SIG-M5 treated with dmso at 0.1 percent for 504 hours (cell line): ENCODE data around the gene TNFRSF8.

Source experiments
- DNase-seq: peaks from one replicate; lab custom pipeline; 2025; ENCODE audit not compliant: unreplicated experiment; lab: John Stamatoyannopoulos, UW

Gene TNFRSF8

GRCh38 chr1:12185918-12186678 lies 123.0 kb downstream of the TNFRSF8 start:
- DNase-seq = no peak

GRCh38 chr1:12186679-12186985 lies 123.5 kb downstream of the TNFRSF8 start:
- DNase-seq = no peak

- no peak for DNase-seq
Observed at GRCh38 chr1:12188115-12188514, 125.0 kb downstream of the TNFRSF8 start.

- DNase-seq = no peak
Observed at GRCh38 chr1:12188657-12189327, 125.7 kb downstream of the TNFRSF8 start.

- no peak for DNase-seq
Observed at GRCh38 chr1:12189328-12189682, 126.2 kb downstream of the TNFRSF8 start.

GRCh38 chr1:12191242-12192032 lies 128.3 kb downstream of the TNFRSF8 start:
- DNase-seq = no peak
